ENCODE results near the gene NRN1.
"Not testable (repeated sequence)": the region's sequence is repeated elsewhere in the genome, so short reads cannot be mapped to it uniquely, and the experiment has no call there.

NRN1 gene

DNA sequence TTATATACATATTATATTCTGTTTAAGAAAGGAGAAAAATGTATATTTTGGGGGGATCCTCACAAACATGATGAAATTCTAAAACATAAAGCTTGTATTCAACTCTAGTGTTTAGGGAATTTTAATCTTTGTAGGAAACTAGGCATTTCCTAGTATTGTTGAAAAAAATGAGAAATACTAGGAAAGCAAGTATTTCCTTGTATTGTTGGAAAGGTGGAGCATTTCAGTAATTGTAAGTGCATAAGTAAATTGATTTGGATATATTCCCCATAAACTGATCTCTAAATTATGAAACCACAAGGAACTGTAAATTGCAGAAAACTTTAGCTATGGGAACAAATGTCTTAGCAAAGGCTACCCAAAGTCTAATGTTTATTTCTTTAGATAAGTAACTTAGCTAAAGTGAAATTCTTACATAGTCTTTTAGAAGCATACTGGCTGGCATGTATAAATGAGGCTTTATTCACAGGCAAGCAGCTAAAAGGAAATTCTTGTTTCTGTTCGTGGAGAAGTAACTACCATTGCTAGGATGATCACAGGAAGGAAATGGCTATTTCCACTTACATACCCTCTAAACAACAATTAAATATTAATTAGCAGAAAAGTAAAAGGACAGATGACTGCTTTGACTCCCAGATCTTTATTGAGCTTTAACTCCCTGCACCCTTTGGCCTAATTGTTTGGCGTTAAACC, 19.9 kb upstream of the NRN1 start:
- DNase-seq (ENCODE audit: extremely low read depth, low read depth): no peak
- no peak for TF ChIP-seq CTCF (IDR thresholded peaks at IDR 0.05; ENCODE audit: low read depth, low read length)

DNA sequence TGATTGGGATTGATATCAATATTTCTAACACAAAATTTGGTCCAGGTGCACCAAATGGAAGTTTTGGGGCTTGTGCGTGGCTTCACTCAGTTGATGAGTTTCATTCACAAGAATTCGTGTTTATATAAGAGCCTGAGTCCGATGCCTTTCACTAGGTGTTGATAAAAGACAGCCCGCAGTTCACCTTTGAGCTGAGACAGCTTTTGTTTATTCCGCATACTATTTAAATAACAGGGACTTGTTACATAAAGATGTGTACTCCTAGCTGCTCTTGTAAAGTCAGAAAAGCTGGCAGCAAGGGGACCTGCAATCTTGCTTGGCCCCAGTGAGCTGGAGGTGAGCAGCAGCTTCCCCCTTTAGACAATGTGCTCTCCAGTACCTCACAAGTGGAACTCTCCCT, 19.0 kb upstream of the NRN1 start:
- no peak for TF ChIP-seq CTCF (IDR thresholded peaks at IDR 0.05; ENCODE audit: low read depth, low read length)
- no peak for DNase-seq (ENCODE audit: extremely low read depth, low read depth)

GRCh38 chr6:6024220-6024619, 17.5 kb upstream of the NRN1 start:
- TF ChIP-seq CTCF (IDR thresholded peaks at IDR 0.05; ENCODE audit: low read depth, low read length): no peak
- DNase-seq (ENCODE audit: extremely low read depth, low read depth): no peak

GRCh38 chr6:6022841-6023240, 16.1 kb upstream of the NRN1 start:
- DNase-seq (ENCODE audit: extremely low read depth, low read depth): not testable (repeated sequence)

DNA sequence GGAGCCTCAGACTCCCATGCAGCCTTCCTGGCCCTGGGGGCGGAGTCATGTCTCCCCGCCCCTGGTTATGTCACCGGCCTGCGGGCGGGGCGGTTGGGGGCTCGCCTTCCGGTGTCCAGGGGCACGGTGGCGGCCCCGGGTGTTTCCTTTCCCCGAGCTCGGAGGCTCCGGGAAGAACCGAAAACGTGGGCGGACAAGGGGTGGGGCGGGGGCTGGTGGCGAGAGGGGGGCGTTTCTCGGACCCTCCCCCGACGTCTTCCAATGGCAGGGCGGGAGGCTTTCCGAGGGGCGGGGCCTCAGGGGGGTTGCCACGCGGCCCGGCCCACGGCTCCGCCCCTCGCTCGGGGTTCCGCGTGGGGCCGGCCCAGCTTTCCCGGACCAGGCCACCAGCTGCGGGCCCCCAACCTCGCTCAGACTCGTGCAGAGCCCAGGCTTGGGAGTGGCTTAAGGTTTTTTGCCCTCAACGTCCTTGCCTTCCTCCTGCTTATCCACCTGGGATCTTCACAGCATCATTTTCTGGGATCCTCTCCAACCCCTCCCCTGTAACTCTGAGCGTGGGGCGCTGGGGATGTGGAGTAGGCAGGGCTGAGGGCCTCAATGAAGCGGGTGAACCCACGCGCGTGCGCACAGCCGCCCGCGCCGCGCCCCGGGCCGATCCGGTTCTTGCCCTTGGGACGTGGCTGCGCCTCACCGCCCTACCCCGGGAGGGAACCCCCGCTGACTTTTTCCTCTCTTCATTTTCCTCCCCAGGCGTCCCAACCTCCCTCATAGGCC, 2.1 kb upstream of the NRN1 start:
- no peak for DNase-seq (ENCODE audit: extremely low read depth, low read depth)
- TF ChIP-seq CTCF (IDR thresholded peaks at IDR 0.05; ENCODE audit: low read depth, low read length): no peak

- no peak for DNase-seq (ENCODE audit: extremely low read depth, low read depth)
These were observed 1.4 kb upstream of the NRN1 start for GRCh38 chr6:6008089-6008647.

More at GRCh38 chr6:6008089-6008647, 1.4 kb upstream of the NRN1 start:
- TF ChIP-seq CTCF (IDR thresholded peaks at IDR 0.05; ENCODE audit: low read depth, low read length): no peak

All from AG09319 (cell line).